Measurements from ENCODE around the gene KRI1. TPM values are rescaled to one million over a fixed set of nuclear protein-coding genes. Genes with fewer than 3 reads are reported as not detected.

KRI1 gene
- total RNA-seq, 1 experiment from 2014 or later: 57.4 TPM

- Mint-ChIP-seq H3K27ac (no peak overlapping the region), H3K9me3 (no peaks in the 10 kb centered on the region), H3K4me1 (peaks cover 4 to 6% of the 10 kb centered on the region in 2 experiments; a peak in 3 of 4 replicates), H3K4me3 (no peak overlapping the region), H3K36me3 (ENCODE audit: insufficient read depth in 1 of 3, low read depth in 3 of 3) (peaks cover under 1 to 2% (median under 1%) of the 10 kb centered on the region in 3 experiments; a peak in 4 of 7 replicates), H3K27me3 (ENCODE audit: low read depth) (peaks cover 3% of the 10 kb centered on the region)
- Histone ChIP-seq H3K18ac (ENCODE audit: insufficient read length, low read depth, low read length) (no peak overlapping the region), H3K79me2 (ENCODE audit: insufficient read depth, low read length) (no peaks in the 10 kb centered on the region), H2BK12ac (ENCODE audit: insufficient read length, low read depth, low read length) (no peak overlapping the region), H2AK5ac (ENCODE audit: insufficient read length, low read length) (no peak overlapping the region), H3K9ac (ENCODE audit: extremely low read depth, insufficient read length, low read length) (no peak overlapping the region), H3K56ac (ENCODE audit: insufficient read length, low read depth, low read length) (no peak overlapping the region), H4K5ac (ENCODE audit: insufficient read length, low read depth, low read length) (no peak overlapping the region), H3K14ac (ENCODE audit: insufficient read depth, low read length) (no peak overlapping the region), H2BK5ac (ENCODE audit: insufficient read length, low read length) (no peak overlapping the region), H4K8ac (replicated peaks; ENCODE audit: insufficient read length, low read depth, low read length) (no peak overlapping the region), H3T11ph (ENCODE audit: low read length) (no peak overlapping the region), H3K27ac (ENCODE audit: insufficient read length, low read depth, low read length) (no peak overlapping the region), H3K4me1 (ENCODE audit: insufficient read depth, low read length) (no peaks in the 10 kb centered on the region), H3K27me3 (ENCODE audit: insufficient read depth, low read length) (no peaks in the 10 kb centered on the region), H3K79me1 (ENCODE audit: insufficient read depth, low read depth, low read length, poor library complexity, severe bottlenecking) (no peaks in the 10 kb centered on the region), H2BK15ac (ENCODE audit: low read depth, low read length) (no peak overlapping the region), H3K23me2 (ENCODE audit: insufficient read length, low read depth, low read length, poor library complexity, severe bottlenecking) (no peaks in the 10 kb centered on the region), H2AFZ (ENCODE audit: low read length) (no peak overlapping the region), H4K20me1 (ENCODE audit: control insufficient read depth, insufficient read depth, insufficient read length) (no peaks in the 10 kb centered on the region), H2BK120ac (ENCODE audit: low read depth, low read length, poor library complexity, severe bottlenecking) (no peak overlapping the region), H4K91ac (ENCODE audit: insufficient read length, low read depth, low read length) (no peak overlapping the region), H3K9me3 (ENCODE audit: control insufficient read depth, low read depth, low read length) (no peaks in the 10 kb centered on the region), H2BK20ac (ENCODE audit: low read depth, low read length, poor library complexity, severe bottlenecking) (no peak overlapping the region), H3K4me2 (ENCODE audit: insufficient read depth, insufficient read length, low read length) (no peak overlapping the region), H3K23ac (ENCODE audit: insufficient read length, low read depth, low read length) (no peak overlapping the region), H3K4ac (ENCODE audit: low read depth, low read length) (no peak overlapping the region)
- no peak for DNase-seq
- TF ChIP-seq CTCF (conservative IDR thresholded peaks at IDR 0.05): no peak
- no CpG with 5 or more reads among the region's 16 CpGs for WGBS (ENCODE audit: extremely low coverage, insufficient read length, low lambda C conversion rate)
Observed at GRCh38 chr19:10508036-10508435, 57.8 kb downstream of the KRI1 start.
